GM12878 (cell line): ENCODE results near the gene SLC12A7.

ENCODE experiments used
- MTA3 ChIP-seq: IDR thresholded peaks from 2 replicates; pipeline ENCODE4 v1.6.1; 2012; ENCODE audit warnings: low read length, inconsistent platforms, borderline replicate concordance
- SMC3 ChIP-seq: IDR thresholded peaks from 2 replicates; pipeline ENCODE4 v1.6.1; 2011; ENCODE audit warnings: low read length, improper control_type of control experiment, borderline replicate concordance
- USF2 ChIP-seq: IDR thresholded peaks from 2 replicates; pipeline ENCODE4 v1.6.1; 2011; ENCODE audit warnings: low read depth, low read length, improper control_type of control experiment, borderline replicate concordance
- TF ChIP-seq, protein P1 (sequence below), 3 experiments: IDR thresholded peaks in 2 of 3; conservative IDR thresholded peaks in 1 of 3; 2 replicates each; pipeline ENCODE4 v1.5.1; 2011; ENCODE audit warnings: low read depth in 3 of 3, low read length in 3 of 3, mild to moderate bottlenecking in 3 of 3, control low read depth in 2 of 3, moderate library complexity in 2 of 3, inconsistent platforms in 1 of 3, mixed read lengths in 1 of 3; ENCODE audit not compliant: control insufficient read depth in 2 of 3, insufficient read depth in 1 of 3; ENCODE audit errors: extremely low read depth in 1 of 3

- TF ChIP-seq, protein P1, sequence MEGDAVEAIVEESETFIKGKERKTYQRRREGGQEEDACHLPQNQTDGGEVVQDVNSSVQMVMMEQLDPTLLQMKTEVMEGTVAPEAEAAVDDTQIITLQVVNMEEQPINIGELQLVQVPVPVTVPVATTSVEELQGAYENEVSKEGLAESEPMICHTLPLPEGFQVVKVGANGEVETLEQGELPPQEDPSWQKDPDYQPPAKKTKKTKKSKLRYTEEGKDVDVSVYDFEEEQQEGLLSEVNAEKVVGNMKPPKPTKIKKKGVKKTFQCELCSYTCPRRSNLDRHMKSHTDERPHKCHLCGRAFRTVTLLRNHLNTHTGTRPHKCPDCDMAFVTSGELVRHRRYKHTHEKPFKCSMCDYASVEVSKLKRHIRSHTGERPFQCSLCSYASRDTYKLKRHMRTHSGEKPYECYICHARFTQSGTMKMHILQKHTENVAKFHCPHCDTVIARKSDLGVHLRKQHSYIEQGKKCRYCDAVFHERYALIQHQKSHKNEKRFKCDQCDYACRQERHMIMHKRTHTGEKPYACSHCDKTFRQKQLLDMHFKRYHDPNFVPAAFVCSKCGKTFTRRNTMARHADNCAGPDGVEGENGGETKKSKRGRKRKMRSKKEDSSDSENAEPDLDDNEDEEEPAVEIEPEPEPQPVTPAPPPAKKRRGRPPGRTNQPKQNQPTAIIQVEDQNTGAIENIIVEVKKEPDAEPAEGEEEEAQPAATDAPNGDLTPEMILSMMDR (IDR thresholded peaks at IDR 0.05 in 2 of 3, conservative IDR thresholded peaks at IDR 0.05 in 1 of 3; ENCODE audit: control insufficient read depth in 2 of 3, extremely low read depth in 1 of 3, insufficient read depth in 1 of 3, low read depth in 3 of 3, low read length in 3 of 3): no peak
- no peak for TF ChIP-seq USF2
- no peak for TF ChIP-seq SMC3
- no peak for TF ChIP-seq MTA3
Measured at GRCh38 chr5:1088726-1089125, 23.1 kb downstream of the SLC12A7 start.
